ENCODE measurements around the gene DNASE1L2. TPM values are rescaled to one million over a fixed set of nuclear protein-coding genes. Genes with fewer than 3 reads are reported as not detected.
"Not testable (repeated sequence)": the region's sequence is repeated elsewhere in the genome, so short reads cannot be mapped to it uniquely, and the experiment has no call there.

DNASE1L2 gene
- total RNA-seq, 1 experiment from 2014 or later = 1.4 TPM

- no peak for DNase-seq (ENCODE audit: low read depth)
These were observed 2.0 kb downstream of the DNASE1L2 start for GRCh38 chr16:2238150-2238837.

- DNase-seq (ENCODE audit: low read depth) = peak; percentile 78
These were observed 2.8 kb downstream of the DNASE1L2 start for GRCh38 chr16:2238838-2239675.

- DNase-seq (ENCODE audit: low read depth) = not testable (repeated sequence)
These were observed 4.1 kb downstream of the DNASE1L2 start for GRCh38 chr16:2240331-2240730.

- DNase-seq (ENCODE audit: low read depth) = no peak
These were observed 6.4 kb downstream of the DNASE1L2 start for GRCh38 chr16:2242598-2242997.

GRCh38 chr16:2243031-2243528, 6.8 kb downstream of the DNASE1L2 start:
- DNase-seq (ENCODE audit: low read depth) = no peak

GRCh38 chr16:2243781-2244180, 7.5 kb downstream of the DNASE1L2 start:
- DNase-seq (ENCODE audit: low read depth) = no peak

- no peak for DNase-seq (ENCODE audit: low read depth)
These were observed 8.1 kb downstream of the DNASE1L2 start for GRCh38 chr16:2244301-2244700.

- no peak for DNase-seq (ENCODE audit: low read depth)
These were observed 8.9 kb downstream of the DNASE1L2 start for GRCh38 chr16:2244926-2245795.

- DNase-seq (ENCODE audit: low read depth) = no peak
These were observed 10.1 kb downstream of the DNASE1L2 start for GRCh38 chr16:2246301-2246885.

- DNase-seq (ENCODE audit: low read depth) = peak; percentile 17
These were observed 14.5 kb downstream of the DNASE1L2 start for GRCh38 chr16:2250652-2251295.

- peak; percentile 93 for DNase-seq (ENCODE audit: low read depth)
These were observed 15.3 kb downstream of the DNASE1L2 start, which contains the start of gene ECI1 for GRCh38 chr16:2251296-2252111. ECI1 (minus strand) TSS chr16:2251587; CDS start chr16:2251566, 21 bp downstream.

- DNase-seq (ENCODE audit: low read depth) = no peak
These were observed 16.5 kb downstream of the DNASE1L2 start for GRCh38 chr16:2252806-2253148.

- DNase-seq (ENCODE audit: low read depth) = no peak
These were observed 17.0 kb downstream of the DNASE1L2 start for GRCh38 chr16:2253293-2253692.

- no peak for DNase-seq (ENCODE audit: low read depth)
These were observed 20.4 kb downstream of the DNASE1L2 start for GRCh38 chr16:2256531-2257140.

- no peak for DNase-seq (ENCODE audit: low read depth)
These were observed 21.5 kb downstream of the DNASE1L2 start for GRCh38 chr16:2257726-2258125.

GRCh38 chr16:2258530-2258929, 22.3 kb downstream of the DNASE1L2 start:
- not testable (repeated sequence) for DNase-seq (ENCODE audit: low read depth)

- DNase-seq (ENCODE audit: low read depth) = no peak
These were observed 24.0 kb downstream of the DNASE1L2 start for GRCh38 chr16:2260250-2260649.

GRCh38 chr16:2263026-2263425, 26.8 kb downstream of the DNASE1L2 start:
- not testable (repeated sequence) for DNase-seq (ENCODE audit: low read depth)

GRCh38 chr16:2266887-2267286, 30.6 kb downstream of the DNASE1L2 start:
- DNase-seq (ENCODE audit: low read depth) = peak; percentile 43

Measured in LHCN-M2 (cell line).